HCT116 (cell line): ENCODE results near the gene REEP5. TPM values are rescaled to one million over a fixed set of nuclear protein-coding genes. Genes with fewer than 3 reads are reported as not detected.

ENCODE experiments used
- ATAC-seq: fragments of 200-7000 bp; cut with Tn5 transposase; 2 replicates; pipeline ENCODE4 v1.9.1; 2020; ENCODE audit warnings: mild to moderate bottlenecking, moderate library complexity
- BruUV-seq: library from RNA; stranded (reverse); fragments of 400-500 nt; replicated peaks from 2 replicates; lab custom pipeline; 2021; lab: Mats Ljungman, UMichigan
- CTCF ChIA-PET: fragments of 300-600 bp; sonication (Branson Sonifier 250); formaldehyde crosslinking; loops from one replicate; lab custom pipeline; 2021; ENCODE audit warnings: antibody characterized with exemption; lab: Charles Lee
- POLR2A ChIA-PET: fragments of 300-600, 350-600 bp; sonication (Branson Sonifier 250); formaldehyde crosslinking; loops from one replicate; lab custom pipeline; 2021; ENCODE audit warnings: antibody characterized with exemption; lab: Charles Lee
- RAD21 ChIA-PET, 2 experiments: fragments of 300-600 bp; sonication (Branson Sonifier 250); formaldehyde crosslinking; loops; one replicate each; lab custom pipeline; 2023; ENCODE audit warnings: low total read pairs in 2 of 2; ENCODE audit not compliant: uncharacterized antibody in 2 of 2, unreplicated experiment in 2 of 2, low non-redundant PET in 1 of 2; lab: Charles Lee
- DNase-seq: peaks from one replicate; pipeline ENCODE4 v3.0.0-alpha.2; 2010; ENCODE audit warnings: low read depth, low spot score
- H2AFZ ChIP-seq: fragments of 200-600 bp; shearing (Covaris generic), sonication (generic); 2 replicates; pipeline ENCODE4 v1.6.1; 2017; ENCODE audit warnings: low read depth, mixed run types, mixed read lengths, antibody characterized with exemption, low read length; ENCODE audit not compliant: poor library complexity, severe bottlenecking
- H3K27ac ChIP-seq: 2 replicates; pipeline ENCODE4 v1.5.1; 2012; ENCODE audit warnings: low read depth, low read length
- H3K27me3 ChIP-seq: fragments of 200-600 bp; sonication (generic); 2 replicates; pipeline ENCODE4 v1.6.1; 2016; ENCODE audit warnings: mixed run types, low read length, mixed read lengths; ENCODE audit not compliant: insufficient read depth
- H3K36me3 ChIP-seq, 2 experiments: fragments of 200-500 bp in 1 of 2; fragments of 200-600 bp in 1 of 2; sonication (Bioruptor generic) in 1 of 2; sonication (generic) in 1 of 2; 2 replicates each; pipeline versions ENCODE4 v1.5.1 to v1.6.1; 2014 to 2016; ENCODE audit warnings: low read length in 2 of 2, inconsistent platforms in 1 of 2, mixed read lengths in 1 of 2, mixed run types in 1 of 2; ENCODE audit not compliant: insufficient read depth in 2 of 2, control insufficient read depth in 1 of 2
- H3K4me1 ChIP-seq, 2 experiments: fragments of 200-600 bp in 1 of 2; sonication (generic) in 1 of 2; 2 replicates each; pipeline versions ENCODE4 v1.5.1 to v1.6.1; 2012 to 2017; ENCODE audit warnings: low read length in 2 of 2, inconsistent platforms in 1 of 2, mild to moderate bottlenecking in 1 of 2, mixed read lengths in 1 of 2, mixed run types in 1 of 2, moderate library complexity in 1 of 2; ENCODE audit not compliant: insufficient read depth in 2 of 2, control insufficient read depth in 1 of 2
- H3K4me2 ChIP-seq: fragments of 200-600 bp; sonication (generic); 2 replicates; pipeline ENCODE4 v1.6.1; 2017; ENCODE audit warnings: mixed run types, low read length, mixed read lengths
- H3K4me3 ChIP-seq, 2 experiments: fragments of 200-600 bp in 1 of 2; sonication (generic) in 1 of 2; replicated peaks in 1 of 2; 2 replicates each; pipeline ENCODE4 v1.5.1; 2011 to 2016; ENCODE audit warnings: low read length in 2 of 2, control low read depth in 1 of 2, low read depth in 1 of 2, mild to moderate bottlenecking in 1 of 2, mixed read lengths in 1 of 2, mixed run types in 1 of 2
- H3K79me2 ChIP-seq: fragments of 200-600 bp; sonication (generic); 2 replicates; pipeline ENCODE4 v1.6.1; 2017; ENCODE audit warnings: mild to moderate bottlenecking, mixed run types, low read length, moderate library complexity, mixed read lengths; ENCODE audit not compliant: insufficient read depth
- H3K9ac ChIP-seq: fragments of 200-600 bp; sonication (generic); 2 replicates; pipeline ENCODE4 v1.6.1; 2016; ENCODE audit warnings: low read length, mixed read lengths
- H3K9me2 ChIP-seq: fragments of 200-600 bp; sonication (generic), shearing (Covaris generic); 2 replicates; pipeline ENCODE4 v1.6.1; 2017; ENCODE audit warnings: mixed run types, mild to moderate bottlenecking, moderate library complexity; ENCODE audit not compliant: insufficient read depth
- H3K9me3 ChIP-seq, 2 experiments: fragments of 200-500 bp in 1 of 2; fragments of 200-600 bp in 1 of 2; sonication (Bioruptor generic) in 1 of 2; sonication (generic) in 1 of 2; 2 replicates each; pipeline ENCODE4 v1.6.1; 2014 to 2017; ENCODE audit warnings: low read length in 2 of 2, mixed read lengths in 2 of 2, inconsistent platforms in 1 of 2, low read depth in 1 of 2, mild to moderate bottlenecking in 1 of 2, mixed run types in 1 of 2, moderate library complexity in 1 of 2; ENCODE audit not compliant: control insufficient read depth in 1 of 2, insufficient read depth in 1 of 2
- H4K20me1 ChIP-seq: fragments of 200-600 bp; sonication (generic), shearing (Covaris generic); 2 replicates; pipeline ENCODE4 v1.6.1; 2017; ENCODE audit warnings: mixed run types, mild to moderate bottlenecking, moderate library complexity; ENCODE audit not compliant: insufficient read depth
- CBX3 ChIP-seq: IDR thresholded peaks from 2 replicates; pipeline ENCODE4 v1.6.1; 2012; ENCODE audit warnings: low read depth
- CEBPB ChIP-seq: IDR thresholded peaks from 2 replicates; pipeline ENCODE4 v1.6.1; 2012; ENCODE audit warnings: low read depth
- FOSL1 ChIP-seq: IDR thresholded peaks from 2 replicates; pipeline ENCODE4 v1.6.1; 2012; ENCODE audit warnings: low read depth
- POLR2A ChIP-seq: IDR thresholded peaks from 2 replicates; pipeline ENCODE4 v1.7.0; 2011; ENCODE audit warnings: borderline replicate concordance; ENCODE audit not compliant: insufficient read depth, insufficient read length; ENCODE audit errors: extremely low read depth
- RAD21 ChIP-seq: IDR thresholded peaks from 2 replicates; pipeline ENCODE4 v1.6.1; 2012; ENCODE audit warnings: low read depth, mild to moderate bottlenecking
- TCF7L2 ChIP-seq: IDR thresholded peaks from 2 replicates; pipeline ENCODE4 v1.7.0; 2011; ENCODE audit warnings: borderline replicate concordance, inconsistent platforms; ENCODE audit not compliant: insufficient read depth, insufficient read length; ENCODE audit errors: extremely low read depth
- intact Hi-C: fragments of 100-400 bp; cut with micrococcal nuclease; formaldehyde crosslinking; loops from 2 replicates; pipeline ENCODE4 v1.10.0; 2022
- total RNA-seq: library from RNA; stranded (reverse); gene quantifications from one replicate; pipeline ENCODE4 v1.2.1, GENCODE V29; 2021; ENCODE audit not compliant: unreplicated experiment
- TF ChIP-seq, protein P1 (sequence below): IDR thresholded peaks from 2 replicates; pipeline ENCODE4 v1.6.1; 2012; ENCODE audit warnings: low read depth
- TF ChIP-seq, protein P2 (sequence below): IDR thresholded peaks from 2 replicates; pipeline ENCODE4 v1.6.1; 2012
- TF ChIP-seq, protein P3 (sequence below): IDR thresholded peaks from 2 replicates; pipeline ENCODE4 v1.6.1; 2011; ENCODE audit warnings: mild to moderate bottlenecking, low read length, moderate library complexity; ENCODE audit not compliant: insufficient replicate concordance; ENCODE audit errors: extremely low read depth

The REEP5 gene
- total RNA-seq, 1 experiment from 2014 or later = 71.7 TPM

DNA sequence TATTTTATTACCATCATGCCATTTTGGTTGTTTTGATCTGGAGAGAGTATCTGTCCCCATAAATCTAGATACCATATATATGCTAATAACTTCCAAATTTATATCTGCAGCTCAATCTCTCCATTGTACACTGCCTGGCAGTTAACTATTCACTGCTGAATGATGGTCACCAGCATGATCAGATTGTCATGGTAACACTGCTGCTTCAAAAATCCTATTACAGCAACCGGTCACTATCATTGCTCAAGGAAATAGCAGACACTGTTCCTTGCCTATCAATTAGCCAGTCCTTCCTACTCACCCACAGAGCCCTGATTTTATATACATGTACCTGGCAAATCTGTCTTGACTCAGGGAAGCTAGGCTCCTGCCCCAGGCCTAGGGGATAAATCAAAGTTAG, 11.5 kb downstream of the REEP5 start:
- Histone ChIP-seq H3K79me2 (peaks cover 51% of the 10 kb centered on the region), H3K9me3 (no peaks in the 10 kb centered on the region), H3K27ac (no peak overlapping the region), H3K4me2 (no peak overlapping the region), H3K9me2 (no peaks in the 10 kb centered on the region), H3K27me3 (no peaks in the 10 kb centered on the region), H3K4me1 (peaks cover 0 to 3% of the 10 kb centered on the region in 2 experiments; a peak in 1 of 4 replicates), H4K20me1 (no peaks in the 10 kb centered on the region), H2AFZ (no peak overlapping the region), H3K9ac (no peak overlapping the region), H3K4me3 (no peak overlapping the region), H3K36me3 (peaks cover 7 to 11% of the 10 kb centered on the region in 2 experiments; a peak in 2 of 4 replicates)
- intact Hi-C loops = no loop called here
- TF ChIP-seq FOSL1 (no peak), CEBPB (no peak), CBX3 (no peak), RAD21 (no peak), POLR2A (no peak), TCF7L2 (no peak)
- TF ChIP-seq, protein P1, sequence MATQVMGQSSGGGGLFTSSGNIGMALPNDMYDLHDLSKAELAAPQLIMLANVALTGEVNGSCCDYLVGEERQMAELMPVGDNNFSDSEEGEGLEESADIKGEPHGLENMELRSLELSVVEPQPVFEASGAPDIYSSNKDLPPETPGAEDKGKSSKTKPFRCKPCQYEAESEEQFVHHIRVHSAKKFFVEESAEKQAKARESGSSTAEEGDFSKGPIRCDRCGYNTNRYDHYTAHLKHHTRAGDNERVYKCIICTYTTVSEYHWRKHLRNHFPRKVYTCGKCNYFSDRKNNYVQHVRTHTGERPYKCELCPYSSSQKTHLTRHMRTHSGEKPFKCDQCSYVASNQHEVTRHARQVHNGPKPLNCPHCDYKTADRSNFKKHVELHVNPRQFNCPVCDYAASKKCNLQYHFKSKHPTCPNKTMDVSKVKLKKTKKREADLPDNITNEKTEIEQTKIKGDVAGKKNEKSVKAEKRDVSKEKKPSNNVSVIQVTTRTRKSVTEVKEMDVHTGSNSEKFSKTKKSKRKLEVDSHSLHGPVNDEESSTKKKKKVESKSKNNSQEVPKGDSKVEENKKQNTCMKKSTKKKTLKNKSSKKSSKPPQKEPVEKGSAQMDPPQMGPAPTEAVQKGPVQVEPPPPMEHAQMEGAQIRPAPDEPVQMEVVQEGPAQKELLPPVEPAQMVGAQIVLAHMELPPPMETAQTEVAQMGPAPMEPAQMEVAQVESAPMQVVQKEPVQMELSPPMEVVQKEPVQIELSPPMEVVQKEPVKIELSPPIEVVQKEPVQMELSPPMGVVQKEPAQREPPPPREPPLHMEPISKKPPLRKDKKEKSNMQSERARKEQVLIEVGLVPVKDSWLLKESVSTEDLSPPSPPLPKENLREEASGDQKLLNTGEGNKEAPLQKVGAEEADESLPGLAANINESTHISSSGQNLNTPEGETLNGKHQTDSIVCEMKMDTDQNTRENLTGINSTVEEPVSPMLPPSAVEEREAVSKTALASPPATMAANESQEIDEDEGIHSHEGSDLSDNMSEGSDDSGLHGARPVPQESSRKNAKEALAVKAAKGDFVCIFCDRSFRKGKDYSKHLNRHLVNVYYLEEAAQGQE = no peak
- TF ChIP-seq, protein P2, sequence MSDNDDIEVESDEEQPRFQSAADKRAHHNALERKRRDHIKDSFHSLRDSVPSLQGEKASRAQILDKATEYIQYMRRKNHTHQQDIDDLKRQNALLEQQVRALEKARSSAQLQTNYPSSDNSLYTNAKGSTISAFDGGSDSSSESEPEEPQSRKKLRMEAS = no peak
- TF ChIP-seq, protein P3, sequence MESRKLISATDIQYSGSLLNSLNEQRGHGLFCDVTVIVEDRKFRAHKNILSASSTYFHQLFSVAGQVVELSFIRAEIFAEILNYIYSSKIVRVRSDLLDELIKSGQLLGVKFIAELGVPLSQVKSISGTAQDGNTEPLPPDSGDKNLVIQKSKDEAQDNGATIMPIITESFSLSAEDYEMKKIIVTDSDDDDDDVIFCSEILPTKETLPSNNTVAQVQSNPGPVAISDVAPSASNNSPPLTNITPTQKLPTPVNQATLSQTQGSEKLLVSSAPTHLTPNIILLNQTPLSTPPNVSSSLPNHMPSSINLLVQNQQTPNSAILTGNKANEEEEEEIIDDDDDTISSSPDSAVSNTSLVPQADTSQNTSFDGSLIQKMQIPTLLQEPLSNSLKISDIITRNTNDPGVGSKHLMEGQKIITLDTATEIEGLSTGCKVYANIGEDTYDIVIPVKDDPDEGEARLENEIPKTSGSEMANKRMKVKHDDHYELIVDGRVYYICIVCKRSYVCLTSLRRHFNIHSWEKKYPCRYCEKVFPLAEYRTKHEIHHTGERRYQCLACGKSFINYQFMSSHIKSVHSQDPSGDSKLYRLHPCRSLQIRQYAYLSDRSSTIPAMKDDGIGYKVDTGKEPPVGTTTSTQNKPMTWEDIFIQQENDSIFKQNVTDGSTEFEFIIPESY = no peak
- no TSS peak for BruUV-seq
- DNase-seq (no peak), ATAC-seq (no peak)
- CTCF ChIA-PET = no interaction called here
- RAD21 ChIA-PET = no interaction called here
- POLR2A ChIA-PET = no interaction called here
